Measurements from ENCODE around the gene NRL.

The NRL gene

GRCh38 chr14:24080888-24081738 is 33.6 kb downstream of the NRL start:
- no peak for DNase-seq

GRCh38 chr14:24080142-24080530 is 34.6 kb downstream of the NRL start:
- no peak for DNase-seq

GRCh38 chr14:24079491-24080141 is 35.1 kb downstream of the NRL start:
- DNase-seq, result no peak

GRCh38 chr14:24078146-24078545 is 36.6 kb downstream of the NRL start:
- no peak for DNase-seq

GRCh38 chr14:24077086-24077485 is 37.7 kb downstream of the NRL start:
- no peak for DNase-seq

GRCh38 chr14:24076302-24076601 is 38.5 kb downstream of the NRL start:
- DNase-seq, result no peak

GRCh38 chr14:24075485-24076301 is 39.1 kb downstream of the NRL start:
- DNase-seq, result no peak

- no peak for DNase-seq
Measured at GRCh38 chr14:24074625-24075484, 39.9 kb downstream of the NRL start.

- no peak for DNase-seq
Measured at GRCh38 chr14:24072881-24073877, 41.6 kb downstream of the NRL start.

- DNase-seq, result no peak
Measured at GRCh38 chr14:24072436-24072835, 42.3 kb downstream of the NRL start.

GRCh38 chr14:24071836-24072430 is 42.8 kb downstream of the NRL start:
- DNase-seq, result no peak

GRCh38 chr14:24071144-24071697 is 43.5 kb downstream of the NRL start, which contains the start of gene CPNE6:
TSS of gene CPNE6 (plus strand) at chr14:24071562. CDS start at chr14:24072937, 1,375 bp downstream.
- no peak for DNase-seq

GRCh38 chr14:24070285-24071143 is 44.2 kb downstream of the NRL start:
- no peak for DNase-seq

- no peak for DNase-seq
Measured at GRCh38 chr14:24069411-24069735, 45.4 kb downstream of the NRL start.

GRCh38 chr14:24068711-24069410 is 45.9 kb downstream of the NRL start:
- DNase-seq, result no peak

- no peak for DNase-seq
Measured at GRCh38 chr14:24067133-24068082, 47.3 kb downstream of the NRL start.

GRCh38 chr14:24066496-24067132 is 48.1 kb downstream of the NRL start:
- DNase-seq, result no peak
